GOT3 (cell line): Measurements from ENCODE around the gene CCDC12.

Experiments used
- DNase-seq: peaks from one replicate; lab custom pipeline; 2025; ENCODE audit warnings: mixed read lengths; lab: John Stamatoyannopoulos, UW

CCDC12 gene

GRCh38 chr3:46955801-46956259 is 20.7 kb downstream of the CCDC12 start:
- DNase-seq: no peak

- no peak for DNase-seq
Measured at GRCh38 chr3:46955157-46955556, 21.4 kb downstream of the CCDC12 start.

- no peak for DNase-seq
Measured at GRCh38 chr3:46954178-46954577, 22.4 kb downstream of the CCDC12 start.

- no peak for DNase-seq
Measured at GRCh38 chr3:46953234-46954010, 23.1 kb downstream of the CCDC12 start.

- DNase-seq: no peak
Measured at GRCh38 chr3:46952813-46953212, 23.7 kb downstream of the CCDC12 start.

GRCh38 chr3:46950650-46951241 is 25.8 kb downstream of the CCDC12 start:
- DNase-seq: no peak

- DNase-seq: no peak
Measured at GRCh38 chr3:46950177-46950576, 26.4 kb downstream of the CCDC12 start.

- DNase-seq: no peak
Measured at GRCh38 chr3:46948830-46949671, 27.5 kb downstream of the CCDC12 start.

GRCh38 chr3:46947981-46948791 is 28.4 kb downstream of the CCDC12 start:
- no peak for DNase-seq

GRCh38 chr3:46947546-46947901 is 29.0 kb downstream of the CCDC12 start:
- DNase-seq: no peak

- no peak for DNase-seq
Measured at GRCh38 chr3:46946856-46947545, 29.5 kb downstream of the CCDC12 start.

- no peak for DNase-seq
Measured at GRCh38 chr3:46946416-46946815, 30.1 kb downstream of the CCDC12 start.

- no peak for DNase-seq
Measured at GRCh38 chr3:46944191-46944590, 32.4 kb downstream of the CCDC12 start.

- DNase-seq: no peak
Measured at GRCh38 chr3:46943237-46944187, 33.0 kb downstream of the CCDC12 start.

GRCh38 chr3:46942481-46943236 is 33.9 kb downstream of the CCDC12 start:
- DNase-seq: no peak

- DNase-seq: no peak
Measured at GRCh38 chr3:46942076-46942475, 34.5 kb downstream of the CCDC12 start.

GRCh38 chr3:46939578-46940445 is 36.7 kb downstream of the CCDC12 start:
- no peak for DNase-seq

GRCh38 chr3:46938118-46938517 is 38.4 kb downstream of the CCDC12 start:
- DNase-seq: no peak
